ENCODE results near the gene BTBD2.
A peak's percentile ranks its signal among the peaks of the same experiment; 100 is the strongest.

Gene BTBD2

DNA sequence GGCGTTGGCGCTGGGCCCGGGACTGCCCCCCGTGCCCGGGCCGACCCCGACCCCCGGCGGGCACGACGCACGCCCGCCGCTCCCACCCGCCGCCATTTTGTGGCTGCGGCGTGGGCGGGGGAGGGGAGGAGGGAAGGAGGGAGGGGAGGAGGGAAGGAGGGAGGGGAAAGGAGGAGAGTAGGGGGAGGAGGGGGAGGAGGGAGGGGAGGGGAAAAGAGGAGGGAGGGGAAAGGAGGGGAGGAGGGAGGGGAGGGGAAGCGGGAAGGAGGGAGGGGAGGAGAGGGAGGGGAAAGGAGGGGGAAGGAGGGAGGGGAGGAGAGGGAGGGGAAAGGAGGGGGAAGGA is at the start of gene BTBD2:
BTBD2 (minus strand) TSS at position 107 of the 343 bp plus-strand sequence; CDS start at position 96, 11 bp downstream.
- H2AFZ ChIP-seq, result peak within 1 kb of the TSS; percentile 73

DNA sequence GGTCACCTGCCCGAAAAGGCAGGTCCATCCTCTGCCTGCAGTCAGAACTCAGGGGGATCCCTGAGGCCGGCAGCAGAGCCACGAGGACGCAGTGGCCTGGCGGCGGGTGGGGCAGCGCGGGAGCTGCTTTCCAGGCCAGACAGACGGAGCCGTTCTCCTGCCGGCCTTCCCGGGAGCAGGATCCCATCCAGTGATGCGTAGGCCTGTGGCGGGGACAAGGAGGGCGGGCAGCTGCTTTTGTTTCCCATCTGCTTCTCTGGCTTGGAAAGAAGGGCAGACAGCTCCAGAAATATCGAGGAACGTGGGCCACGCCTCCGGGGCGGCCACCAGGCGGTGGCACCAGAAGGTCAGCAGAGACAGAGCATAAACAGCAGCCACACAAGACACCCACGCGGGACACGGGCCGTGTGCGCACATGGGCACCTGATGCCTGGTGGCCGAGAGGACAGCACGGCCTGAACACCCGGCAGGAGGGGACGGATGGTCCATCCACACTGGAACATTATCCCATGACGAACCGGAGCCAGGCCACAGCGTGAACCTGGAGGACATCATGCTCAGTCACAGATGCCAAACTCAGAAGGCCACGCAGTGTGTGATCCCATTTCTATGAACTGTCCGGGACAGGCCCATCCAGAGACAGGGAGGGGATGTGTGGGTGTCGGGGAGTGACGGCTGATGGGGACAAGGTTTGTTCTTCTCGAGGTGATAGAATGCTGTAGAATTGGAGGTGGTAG is 49.4 kb upstream of the BTBD2 start:
- H3K36me3 ChIP-seq (ENCODE audit: control insufficient read depth, insufficient read depth, low read length), result no peaks in the 10 kb centered on the region
- H3K9ac ChIP-seq, result no peak overlapping the region
- no peaks in the 10 kb centered on the region for H3K9me3 ChIP-seq (ENCODE audit: control insufficient read depth, low read length)
- H3K27me3 ChIP-seq (ENCODE audit: control insufficient read depth, insufficient read depth, low read length), result no peaks in the 10 kb centered on the region
- H3K27ac ChIP-seq, result no peak overlapping the region
- TF ChIP-seq, protein P1, sequence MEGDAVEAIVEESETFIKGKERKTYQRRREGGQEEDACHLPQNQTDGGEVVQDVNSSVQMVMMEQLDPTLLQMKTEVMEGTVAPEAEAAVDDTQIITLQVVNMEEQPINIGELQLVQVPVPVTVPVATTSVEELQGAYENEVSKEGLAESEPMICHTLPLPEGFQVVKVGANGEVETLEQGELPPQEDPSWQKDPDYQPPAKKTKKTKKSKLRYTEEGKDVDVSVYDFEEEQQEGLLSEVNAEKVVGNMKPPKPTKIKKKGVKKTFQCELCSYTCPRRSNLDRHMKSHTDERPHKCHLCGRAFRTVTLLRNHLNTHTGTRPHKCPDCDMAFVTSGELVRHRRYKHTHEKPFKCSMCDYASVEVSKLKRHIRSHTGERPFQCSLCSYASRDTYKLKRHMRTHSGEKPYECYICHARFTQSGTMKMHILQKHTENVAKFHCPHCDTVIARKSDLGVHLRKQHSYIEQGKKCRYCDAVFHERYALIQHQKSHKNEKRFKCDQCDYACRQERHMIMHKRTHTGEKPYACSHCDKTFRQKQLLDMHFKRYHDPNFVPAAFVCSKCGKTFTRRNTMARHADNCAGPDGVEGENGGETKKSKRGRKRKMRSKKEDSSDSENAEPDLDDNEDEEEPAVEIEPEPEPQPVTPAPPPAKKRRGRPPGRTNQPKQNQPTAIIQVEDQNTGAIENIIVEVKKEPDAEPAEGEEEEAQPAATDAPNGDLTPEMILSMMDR (IDR thresholded peaks at IDR 0.05), result no peak
- H3K4me3 ChIP-seq (ENCODE audit: low read depth, low read length), result no peak overlapping the region
- H2AFZ ChIP-seq, result no peak overlapping the region
- H3K4me1 ChIP-seq, result peaks cover 11% of the 10 kb centered on the region
- H3K4me2 ChIP-seq (ENCODE audit: low read length), result no peak overlapping the region
- no peaks in the 10 kb centered on the region for H3K79me2 ChIP-seq

More for the DNA sequence above, at the start of gene BTBD2:
- peaks cover 5% of the 10 kb centered on the region for H3K79me2 ChIP-seq
- no peaks in the 10 kb centered on the region for H3K36me3 ChIP-seq (ENCODE audit: control insufficient read depth, insufficient read depth, low read length)
- H3K4me1 ChIP-seq, result peaks cover 4% of the 10 kb centered on the region
- H3K4me2 ChIP-seq (ENCODE audit: low read length), result peak within 1 kb of the TSS; percentile 71
- TF ChIP-seq, protein P1 (IDR thresholded peaks at IDR 0.05), result no peak
- no peaks in the 10 kb centered on the region for H3K27me3 ChIP-seq (ENCODE audit: control insufficient read depth, insufficient read depth, low read length)
- H3K4me3 ChIP-seq (ENCODE audit: low read depth, low read length), result peak within 1 kb of the TSS; percentile 49
- H3K9ac ChIP-seq, result no peak within 1 kb of the TSS
- H3K27ac ChIP-seq, result peak within 1 kb of the TSS; percentile 39
- H3K9me3 ChIP-seq (ENCODE audit: control insufficient read depth, low read length), result no peaks in the 10 kb centered on the region

DNA sequence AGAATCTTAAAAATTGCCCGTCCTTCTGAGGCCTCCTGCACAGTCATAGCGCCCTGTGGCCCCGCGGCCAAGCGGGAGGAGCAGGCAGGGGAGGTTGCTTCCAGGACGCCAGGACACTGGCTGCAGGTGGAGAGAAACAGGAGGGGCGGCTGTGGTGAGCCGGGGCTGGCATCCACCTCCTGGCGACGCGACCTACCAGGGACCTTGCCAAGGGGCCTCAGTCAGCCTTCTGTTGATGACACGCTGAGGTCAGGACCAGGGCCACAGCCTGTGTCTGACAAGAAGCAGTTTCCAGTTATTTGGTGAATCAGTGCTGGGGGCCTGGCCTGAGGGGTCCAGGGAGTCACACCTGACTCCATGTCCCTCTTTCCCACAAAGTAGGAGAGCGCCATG is 48.9 kb upstream of the BTBD2 start:
- H2AFZ ChIP-seq, result no peak overlapping the region
- H3K4me2 ChIP-seq (ENCODE audit: low read length), result no peak overlapping the region
- H3K27me3 ChIP-seq (ENCODE audit: control insufficient read depth, insufficient read depth, low read length), result no peaks in the 10 kb centered on the region
- peaks cover 13% of the 10 kb centered on the region for H3K4me1 ChIP-seq
- H3K36me3 ChIP-seq (ENCODE audit: control insufficient read depth, insufficient read depth, low read length), result no peaks in the 10 kb centered on the region
- no peaks in the 10 kb centered on the region for H3K9me3 ChIP-seq (ENCODE audit: control insufficient read depth, low read length)
- TF ChIP-seq, protein P1 (IDR thresholded peaks at IDR 0.05), result no peak
- no peak overlapping the region for H3K27ac ChIP-seq
- no peak overlapping the region for H3K9ac ChIP-seq
- no peaks in the 10 kb centered on the region for H3K79me2 ChIP-seq
- no peak overlapping the region for H3K4me3 ChIP-seq (ENCODE audit: low read depth, low read length)

DNA sequence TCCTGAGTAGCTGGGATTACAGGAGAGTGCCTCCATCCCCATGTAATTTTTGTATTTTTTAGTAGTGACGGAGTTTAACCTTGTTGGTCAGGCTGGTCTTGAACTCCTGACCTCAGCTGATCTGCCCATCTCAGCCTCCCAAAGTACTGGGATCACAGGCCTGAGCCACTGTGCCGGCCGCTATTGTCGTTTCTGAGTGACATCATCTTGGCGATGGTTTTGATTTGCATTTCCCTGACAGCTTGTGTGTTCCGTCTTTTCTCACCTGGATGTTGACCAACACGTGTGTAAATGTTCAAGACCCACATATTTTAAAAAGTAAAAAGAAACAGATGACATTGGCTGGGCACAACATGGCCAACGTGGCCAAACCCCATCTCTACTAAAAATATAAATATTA is 48.3 kb upstream of the BTBD2 start:
- no peaks in the 10 kb centered on the region for H3K36me3 ChIP-seq (ENCODE audit: control insufficient read depth, insufficient read depth, low read length)
- no peak overlapping the region for H3K4me3 ChIP-seq (ENCODE audit: low read depth, low read length)
- H3K27ac ChIP-seq, result no peak overlapping the region
- no peaks in the 10 kb centered on the region for H3K79me2 ChIP-seq
- H2AFZ ChIP-seq, result no peak overlapping the region
- H3K27me3 ChIP-seq (ENCODE audit: control insufficient read depth, insufficient read depth, low read length), result no peaks in the 10 kb centered on the region
- H3K9ac ChIP-seq, result no peak overlapping the region
- H3K4me2 ChIP-seq (ENCODE audit: low read length), result no peak overlapping the region
- H3K9me3 ChIP-seq (ENCODE audit: control insufficient read depth, low read length), result no peaks in the 10 kb centered on the region
- TF ChIP-seq, protein P1 (IDR thresholded peaks at IDR 0.05), result no peak
- peaks cover 19% of the 10 kb centered on the region for H3K4me1 ChIP-seq

DNA sequence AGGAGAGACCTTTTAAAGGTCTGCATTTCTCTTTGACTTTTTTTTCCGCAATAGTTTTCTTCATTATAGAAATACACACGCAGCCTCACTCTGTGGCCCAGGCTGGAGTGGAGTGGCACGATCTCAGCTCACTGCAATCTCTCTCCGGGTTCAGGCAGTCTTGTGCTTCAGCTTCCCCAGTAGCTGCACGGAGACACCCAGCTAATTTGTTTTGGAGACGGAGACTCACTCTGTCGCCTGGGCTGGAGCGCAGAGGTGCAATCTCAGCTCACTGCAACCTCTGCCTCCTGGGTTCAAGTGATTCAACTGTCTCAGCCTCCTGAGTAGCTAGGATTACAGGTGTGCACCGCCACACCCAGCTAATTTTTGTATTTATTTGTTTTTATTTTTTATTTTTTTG is 47.3 kb upstream of the BTBD2 start:
- H3K9ac ChIP-seq, result no peak overlapping the region
- H3K4me1 ChIP-seq, result peaks cover 27% of the 10 kb centered on the region
- no peak overlapping the region for H3K27ac ChIP-seq

More for the DNA sequence above, 47.3 kb upstream of the BTBD2 start:
- Histone ChIP-seq H3K27me3 (ENCODE audit: control insufficient read depth, insufficient read depth, low read length) (no peaks in the 10 kb centered on the region), H3K4me3 (ENCODE audit: low read depth, low read length) (no peak overlapping the region), H3K79me2 (no peaks in the 10 kb centered on the region), H2AFZ (no peak overlapping the region), H3K36me3 (ENCODE audit: control insufficient read depth, insufficient read depth, low read length) (no peaks in the 10 kb centered on the region), H3K4me2 (ENCODE audit: low read length) (no peak overlapping the region), H3K9me3 (ENCODE audit: control insufficient read depth, low read length) (no peaks in the 10 kb centered on the region)
- TF ChIP-seq, protein P1 (IDR thresholded peaks at IDR 0.05), result no peak
